ENCODE data around the gene BDKRB1.
A peak's percentile ranks its signal among the peaks of the same experiment; 100 is the strongest.

BDKRB1 gene

GRCh38 chr14:96263347-96264199, 7.6 kb downstream of the BDKRB1 start:
- DNase-seq, result no peak

DNA sequence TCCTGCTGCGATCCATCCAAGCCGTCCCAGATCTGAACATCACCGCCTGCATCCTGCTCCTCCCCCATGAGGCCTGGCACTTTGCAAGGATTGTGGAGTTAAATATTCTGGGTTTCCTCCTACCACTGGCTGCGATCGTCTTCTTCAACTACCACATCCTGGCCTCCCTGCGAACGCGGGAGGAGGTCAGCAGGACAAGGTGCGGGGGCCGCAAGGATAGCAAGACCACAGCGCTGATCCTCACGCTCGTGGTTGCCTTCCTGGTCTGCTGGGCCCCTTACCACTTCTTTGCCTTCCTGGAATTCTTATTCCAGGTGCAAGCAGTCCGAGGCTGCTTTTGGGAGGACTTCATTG, 8.2 kb downstream of the BDKRB1 start:
- no peak for DNase-seq

DNA sequence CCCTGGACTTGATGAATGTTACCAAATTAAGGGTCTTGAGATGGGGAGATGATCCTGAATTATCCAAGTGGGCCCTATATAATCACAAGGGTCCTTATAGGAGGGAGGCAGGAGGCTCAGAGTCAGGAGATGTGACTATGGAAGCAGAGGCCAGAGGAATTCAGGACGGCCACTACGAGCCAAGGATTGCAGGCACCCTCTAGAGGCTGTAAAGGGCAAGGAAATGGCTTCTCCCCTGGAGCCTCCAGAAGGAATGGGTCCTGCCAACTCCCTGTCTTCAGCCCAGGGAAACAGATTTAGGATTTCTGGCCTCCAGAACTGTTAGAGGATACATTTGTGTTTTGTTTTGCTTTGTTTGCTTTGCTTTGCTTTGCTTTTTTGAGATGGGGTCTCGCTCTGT, 8.8 kb downstream of the BDKRB1 start:
- no peak for DNase-seq

DNA sequence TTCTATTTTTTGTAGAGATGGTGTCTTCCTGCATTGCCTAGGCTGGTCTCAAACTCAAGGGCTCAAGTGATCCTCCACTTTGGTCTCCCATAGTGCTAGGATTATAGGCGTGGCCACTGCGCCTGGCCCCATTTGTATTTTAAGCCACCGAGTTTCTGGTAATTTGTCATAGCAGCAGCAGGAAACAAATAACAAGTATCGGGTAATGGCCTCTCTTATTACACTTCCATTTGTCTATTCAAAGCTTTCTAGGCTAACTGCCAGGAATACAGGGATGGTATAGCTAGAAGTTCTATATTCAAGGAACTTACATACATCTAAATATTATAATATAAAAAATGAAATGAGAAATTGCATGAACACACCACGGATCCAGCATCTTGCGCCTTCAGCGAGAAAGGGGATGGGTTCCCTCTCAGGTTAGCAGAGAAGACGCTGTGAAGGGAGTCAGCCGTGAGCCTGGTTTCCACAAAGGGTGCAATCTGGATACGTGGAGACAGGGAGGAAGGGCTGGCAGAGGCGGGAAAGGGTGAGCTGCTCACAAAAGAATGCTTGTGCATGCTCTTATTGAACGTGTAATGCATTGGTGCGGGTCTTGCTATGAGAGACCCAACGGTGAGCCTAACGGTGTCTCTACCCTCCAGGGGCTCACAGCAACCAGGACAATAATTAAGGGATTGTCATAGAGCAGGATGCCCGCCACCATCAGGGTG, 9.5 kb downstream of the BDKRB1 start:
- DNase-seq, result no peak

DNA sequence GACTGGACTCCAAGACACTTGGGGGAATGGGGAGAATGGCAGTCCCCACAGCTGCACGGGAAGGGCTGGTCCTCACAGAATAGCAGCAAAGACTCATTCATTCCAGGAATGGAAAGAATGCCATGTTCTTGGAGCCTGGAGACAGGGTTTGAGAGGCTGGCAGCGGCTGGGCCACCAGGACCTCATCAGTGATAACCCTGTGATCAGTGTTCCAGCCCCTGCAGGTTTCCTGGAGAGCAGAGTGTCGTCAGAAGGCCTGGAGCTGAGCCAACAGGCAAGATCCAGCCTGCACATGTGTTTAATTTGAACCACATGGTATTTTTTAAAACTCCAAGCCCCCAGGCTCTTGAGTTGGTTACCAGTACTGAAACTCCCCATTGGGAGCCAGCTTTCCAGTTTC, 11.3 kb downstream of the BDKRB1 start:
- DNase-seq, result no peak

- no peak for DNase-seq
These were observed 11.9 kb downstream of the BDKRB1 start for GRCh38 chr14:96267916-96268315.

DNA sequence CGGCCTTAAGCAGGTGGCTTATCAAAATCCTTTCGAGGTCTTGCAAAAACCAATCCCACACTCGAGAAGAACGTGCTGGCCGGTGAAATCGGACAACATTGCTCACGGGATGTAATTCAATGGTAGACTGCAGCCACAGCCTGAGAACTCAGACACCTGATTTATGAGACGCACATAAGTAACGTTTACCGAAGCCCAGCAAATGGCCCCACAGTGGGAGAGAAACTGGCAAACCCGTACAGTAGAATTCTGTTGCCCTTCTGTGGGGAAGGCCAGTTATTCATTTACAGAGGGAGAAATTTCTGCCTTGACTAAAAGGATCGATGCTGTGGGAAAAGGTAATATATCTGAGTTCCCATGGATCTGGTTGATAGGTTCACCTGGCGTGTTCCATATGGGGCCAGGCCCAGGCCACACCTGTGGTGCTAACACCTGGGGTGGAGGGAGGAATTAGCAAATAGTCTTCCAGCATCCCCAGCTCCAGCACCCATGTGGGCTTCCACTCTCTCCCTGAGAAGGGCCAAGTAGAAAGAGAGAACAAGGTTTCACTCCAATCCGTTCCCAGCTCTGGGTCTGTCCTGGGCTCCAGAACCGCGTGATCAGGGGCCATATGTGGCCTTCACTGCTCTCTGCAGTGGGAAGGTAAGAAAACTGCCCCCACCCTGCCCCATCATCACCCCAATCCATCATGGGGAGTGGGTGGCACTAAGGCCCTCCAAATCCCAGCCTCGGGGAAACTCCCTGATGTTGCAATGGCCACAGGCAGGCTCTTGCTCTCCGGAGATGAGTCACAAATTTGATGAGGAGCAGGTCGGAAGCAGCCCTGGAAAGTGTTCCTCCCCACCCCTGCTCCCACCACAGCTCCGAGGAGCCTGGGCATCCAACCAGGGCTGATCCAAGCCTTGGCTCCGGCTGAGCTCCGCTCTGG, 12.7 kb downstream of the BDKRB1 start:
- DNase-seq, result no peak

DNA sequence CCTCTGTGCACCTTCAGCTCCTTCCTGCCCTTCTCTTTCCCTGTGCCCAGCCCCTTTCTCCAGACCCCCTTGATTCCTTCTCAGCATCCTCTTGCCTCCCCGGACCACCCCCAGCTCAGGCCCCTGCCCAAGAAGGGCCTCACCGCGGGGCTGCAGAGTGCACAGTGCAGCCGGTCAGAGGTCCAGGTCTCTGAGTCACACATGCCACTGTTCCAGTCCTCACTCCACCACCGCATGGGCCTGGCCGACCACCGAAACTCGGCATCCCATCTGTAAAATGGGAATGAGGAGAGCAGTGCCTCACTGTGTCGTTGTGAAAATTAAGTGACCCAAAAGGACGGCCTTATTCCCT, 13.3 kb downstream of the BDKRB1 start:
- DNase-seq, result no peak

DNA sequence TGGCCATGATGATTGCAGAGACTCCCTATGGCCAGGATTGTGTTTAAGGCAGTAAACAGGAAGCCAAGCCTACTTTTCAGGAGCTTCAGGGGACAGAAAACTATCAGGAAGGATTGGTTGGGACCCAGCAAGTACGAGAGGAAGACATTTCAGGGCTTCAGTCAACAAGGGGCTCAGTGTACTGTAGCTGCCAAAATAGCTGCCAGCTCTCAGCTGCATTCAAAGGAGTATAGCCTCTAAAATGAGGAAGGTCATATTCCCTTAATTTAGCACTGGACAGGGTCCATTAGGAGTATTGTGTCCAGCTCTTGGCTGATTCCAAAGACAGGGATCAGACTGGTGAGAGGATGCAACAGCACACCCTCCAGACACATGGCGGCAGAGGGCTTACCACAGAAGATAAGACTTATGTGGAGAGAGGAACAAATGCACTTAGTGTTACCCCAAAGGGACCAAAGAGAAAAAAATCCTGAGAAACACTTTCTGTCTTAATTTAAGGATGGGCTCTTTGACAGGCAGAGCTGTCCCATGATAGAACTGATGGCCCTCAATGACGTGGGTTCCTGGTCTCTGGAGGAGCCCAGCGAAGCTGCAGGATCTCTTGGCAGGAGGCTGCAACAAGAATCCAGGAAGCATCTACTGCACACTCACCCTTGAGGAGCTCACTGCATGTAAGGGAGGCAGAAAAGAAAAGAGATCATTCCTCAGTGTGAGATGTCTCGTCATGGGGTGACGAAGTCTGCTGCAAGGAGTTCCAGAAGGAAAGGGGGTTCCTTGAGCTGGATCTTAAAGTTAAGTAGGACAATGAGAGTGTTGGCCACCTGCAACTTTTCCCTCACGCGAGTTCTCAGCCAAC, 14.8 kb downstream of the BDKRB1 start:
- DNase-seq, result no peak

- DNase-seq, result no peak
These were observed 15.4 kb downstream of the BDKRB1 start for GRCh38 chr14:96271421-96271762.

GRCh38 chr14:96272777-96273473, 16.9 kb downstream of the BDKRB1 start:
- no peak for DNase-seq

DNA sequence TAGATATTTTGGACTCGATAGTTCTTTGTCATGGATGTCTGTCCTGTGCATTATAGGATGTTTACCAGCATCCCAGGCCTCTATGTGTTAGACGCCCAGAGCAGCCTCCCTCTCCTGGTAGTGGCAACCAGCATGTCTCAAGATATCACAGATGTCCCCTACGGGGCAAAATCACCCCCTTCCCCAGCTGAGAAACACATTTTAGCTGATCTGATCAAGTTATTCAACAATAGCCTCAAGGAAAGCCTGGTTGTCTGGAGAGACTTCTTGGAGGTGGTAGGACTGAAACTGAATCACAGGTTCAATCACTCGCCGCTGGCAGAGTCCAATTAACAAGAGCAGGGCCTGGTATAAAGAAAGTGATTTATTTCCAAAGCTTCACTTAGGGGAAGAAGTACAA, 17.6 kb downstream of the BDKRB1 start:
- no peak for DNase-seq

DNA sequence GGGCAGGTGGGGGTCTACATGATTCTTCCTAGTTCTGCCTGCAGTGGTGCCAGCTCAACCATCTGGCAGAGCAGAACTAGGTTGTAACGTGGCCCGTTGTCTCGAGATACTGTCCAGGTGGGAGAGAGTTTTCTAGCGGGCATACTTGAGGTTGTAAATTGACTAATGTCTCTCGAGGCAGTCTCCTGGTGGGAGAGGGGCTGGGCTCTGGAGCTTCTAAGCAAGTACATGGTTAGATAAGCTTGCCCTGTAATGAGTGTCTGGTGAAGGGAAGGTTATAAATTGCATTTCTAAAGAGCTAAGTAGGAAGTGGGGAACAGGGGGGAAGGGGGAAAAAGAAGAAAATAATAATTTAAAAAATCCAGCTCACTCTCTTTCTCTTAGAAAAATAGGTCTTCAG, 18.1 kb downstream of the BDKRB1 start:
- no peak for DNase-seq

DNA sequence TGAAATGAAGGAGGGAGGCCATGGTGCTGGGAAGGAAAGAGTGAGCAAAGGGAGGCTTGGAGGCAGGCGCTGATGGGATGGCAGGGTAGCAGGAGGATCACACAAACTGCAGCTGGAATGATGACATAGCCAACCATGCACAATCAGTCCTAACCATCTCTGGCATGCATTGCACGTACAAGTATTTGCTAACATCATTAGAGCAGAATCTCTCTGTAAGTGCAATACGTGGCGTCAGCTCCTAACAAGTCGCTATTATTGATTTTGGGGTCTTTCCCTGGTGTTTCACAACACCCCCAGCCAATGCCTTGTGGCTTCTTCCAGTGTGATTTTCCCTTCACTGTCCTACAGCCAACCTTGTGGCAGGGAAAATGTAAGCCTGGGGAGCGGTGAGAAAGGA, 18.5 kb downstream of the BDKRB1 start:
- no peak for DNase-seq

DNA sequence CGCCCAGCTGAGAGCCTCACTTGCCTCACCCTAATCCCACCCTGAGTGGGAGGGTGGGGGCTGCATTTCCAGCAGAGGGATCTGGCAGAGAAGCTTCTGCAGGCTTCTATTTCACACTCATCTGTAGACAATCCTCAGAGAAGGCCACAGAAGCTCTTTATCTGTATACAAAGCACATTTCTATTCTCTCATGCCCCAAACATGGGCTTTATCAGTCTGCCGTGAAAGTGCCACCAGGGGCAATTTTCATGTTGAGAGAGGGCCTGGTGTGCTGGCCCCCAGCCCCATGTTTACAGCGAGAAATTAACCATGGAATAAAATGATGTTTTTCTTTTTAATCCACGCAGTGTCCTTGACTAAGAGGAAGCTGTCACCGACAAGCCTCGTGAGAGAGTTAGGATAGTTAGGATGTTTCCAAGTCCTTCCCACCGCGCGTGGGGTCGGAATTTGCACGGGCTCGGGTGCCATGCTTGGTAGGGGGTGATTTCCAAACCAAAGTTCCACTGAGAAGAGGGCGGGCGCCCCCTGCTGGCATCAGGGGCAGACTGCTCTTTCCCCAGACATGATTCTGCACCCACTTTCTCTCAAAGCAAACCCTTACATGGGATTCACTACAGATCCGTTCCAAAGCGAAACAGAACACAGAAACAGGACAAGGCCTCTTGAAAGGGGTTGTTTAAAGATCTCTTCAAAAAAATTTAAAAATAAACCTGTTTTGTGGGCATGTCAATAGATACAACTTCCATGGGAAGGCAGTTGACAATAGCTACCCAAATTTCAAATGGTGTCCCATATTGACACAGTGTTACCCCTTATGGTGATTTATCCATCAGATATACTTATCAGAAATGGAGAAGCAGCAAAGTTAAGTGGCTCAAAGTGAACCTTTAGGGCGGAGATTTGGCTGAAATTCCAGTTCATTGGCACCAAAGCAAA, 19.4 kb downstream of the BDKRB1 start:
- DNase-seq, result peak; percentile 36

GRCh38 chr14:96277890-96278289, 21.9 kb downstream of the BDKRB1 start:
- DNase-seq, result no peak

DNA sequence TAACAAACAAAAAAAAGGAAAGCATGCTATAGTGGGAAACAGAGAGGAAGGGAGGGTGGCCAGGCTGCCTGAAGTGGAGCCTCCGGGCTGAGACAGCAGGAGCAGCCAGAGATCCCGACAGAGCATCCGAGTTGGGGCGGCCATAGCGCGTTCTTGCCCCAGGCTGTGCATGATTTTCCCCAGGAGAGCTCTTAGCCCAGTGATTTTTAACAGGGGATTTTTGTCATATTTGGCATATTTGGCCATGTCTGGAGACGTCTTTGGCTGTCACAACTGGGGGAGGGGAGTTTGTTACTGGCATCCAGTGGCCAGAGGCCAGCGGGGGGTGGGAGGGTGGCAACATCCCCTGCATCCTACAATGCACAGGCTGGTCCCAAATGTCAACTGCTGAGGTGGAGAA, 23.6 kb downstream of the BDKRB1 start:
- DNase-seq, result no peak

DNA sequence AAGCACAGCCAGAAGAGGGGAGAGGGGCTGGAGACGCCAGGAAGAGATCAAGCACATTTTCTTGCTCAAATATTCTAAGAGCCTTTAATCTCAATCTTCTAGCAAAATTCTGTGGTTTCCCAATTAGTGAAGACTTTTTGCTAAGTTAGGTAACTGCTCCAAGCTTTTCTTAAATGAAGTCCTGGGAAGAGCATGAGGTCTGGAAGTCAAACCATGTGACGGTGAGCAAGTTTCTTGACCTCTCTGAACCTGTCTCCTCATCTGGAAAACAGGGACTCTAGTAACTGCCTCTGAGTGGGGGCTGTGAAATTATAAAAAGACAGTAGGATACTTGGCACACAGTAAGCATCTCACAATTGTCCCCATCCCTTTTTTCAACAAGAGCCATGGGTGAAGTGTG, 24.1 kb downstream of the BDKRB1 start:
- no peak for DNase-seq

- DNase-seq, result no peak
These were observed 25.5 kb downstream of the BDKRB1 start for GRCh38 chr14:96281486-96281885.

DNA sequence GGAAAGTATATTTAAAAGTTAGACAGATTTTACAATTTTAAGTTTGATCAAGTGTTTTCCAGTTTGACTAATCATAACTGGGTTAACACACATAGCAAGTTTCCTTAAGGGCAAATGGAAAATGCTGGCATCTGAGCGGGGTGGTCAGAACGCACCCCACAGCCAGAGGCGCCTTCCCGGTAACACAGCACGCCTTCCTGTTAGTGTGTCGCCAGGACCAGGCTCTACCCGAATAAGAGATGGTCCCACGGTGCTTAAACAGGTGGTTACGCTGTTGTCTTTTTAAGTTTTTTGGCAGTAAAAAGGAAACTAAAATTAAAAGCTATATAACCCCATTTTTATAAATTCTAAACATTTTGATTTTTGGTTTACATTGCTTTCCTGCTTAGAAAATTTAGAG, 28.0 kb downstream of the BDKRB1 start:
- no peak for DNase-seq

DNA sequence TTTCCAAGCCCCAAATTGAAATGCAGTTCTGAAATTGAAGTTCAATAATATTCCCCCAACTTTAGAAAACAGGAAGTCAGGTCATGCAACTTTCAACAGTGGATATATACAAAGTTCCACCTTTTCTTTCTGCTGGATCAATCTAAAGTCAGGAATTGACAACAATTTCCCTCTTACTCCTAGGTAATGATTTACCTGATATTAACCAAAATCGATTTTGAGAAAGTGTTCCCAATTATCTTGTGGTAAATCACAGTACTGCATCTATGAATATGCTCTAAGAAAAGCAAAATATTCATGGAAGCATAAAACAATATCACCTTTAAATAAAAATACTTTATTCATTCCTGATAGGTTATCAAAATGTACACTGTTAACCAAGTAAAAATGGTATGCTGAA, 28.4 kb downstream of the BDKRB1 start:
- DNase-seq, result no peak

Measured in activated effector memory CD4-positive, alpha-beta T cell treated with Interleukin-2 at 50 U/mL for 16 hours (primary cell).